KMS-11 (cell line): ENCODE measurements around the gene RASL12.

Experiments used
- H2AFZ ChIP-seq: fragments of 200-600 bp; sonication (generic); 2 replicates; pipeline ENCODE4 v1.6.1; 2016; ENCODE audit warnings: antibody characterized with exemption, mixed run types, low read depth
- H3K27ac ChIP-seq: fragments of 200-600 bp; sonication (generic); 2 replicates; pipeline ENCODE4 v1.6.1; 2016; ENCODE audit warnings: mild to moderate bottlenecking, mixed run types
- H3K27me3 ChIP-seq: fragments of 200-600 bp; sonication (generic); 2 replicates; pipeline ENCODE4 v1.6.1; 2017; ENCODE audit warnings: mild to moderate bottlenecking, low read depth, mixed run types, moderate library complexity; ENCODE audit not compliant: insufficient read depth
- H3K36me3 ChIP-seq: fragments of 200-600 bp; sonication (generic); 2 replicates; pipeline ENCODE4 v1.6.1; 2017; ENCODE audit warnings: mild to moderate bottlenecking, mixed run types; ENCODE audit not compliant: insufficient read depth
- H3K4me1 ChIP-seq: fragments of 200-600 bp; sonication (generic); 2 replicates; pipeline ENCODE4 v1.6.1; 2016; ENCODE audit warnings: mild to moderate bottlenecking, low read depth, mixed run types; ENCODE audit not compliant: poor library complexity, severe bottlenecking
- H3K4me2 ChIP-seq: fragments of 200-600 bp; sonication (generic); 2 replicates; pipeline ENCODE4 v1.7.0; 2016; ENCODE audit warnings: mild to moderate bottlenecking, mixed run types
- H3K4me3 ChIP-seq: fragments of 200-600 bp; sonication (generic); IDR thresholded peaks from 2 replicates; pipeline ENCODE4 v1.6.1; 2017; ENCODE audit warnings: low read depth, low read length, mixed read lengths; ENCODE audit not compliant: insufficient read depth
- H3K79me2 ChIP-seq: fragments of 200-600 bp; sonication (generic); 2 replicates; pipeline ENCODE4 v1.6.1; 2016; ENCODE audit warnings: low read depth, mixed run types; ENCODE audit not compliant: insufficient read depth
- H3K9ac ChIP-seq: fragments of 200-600 bp; sonication (generic); 2 replicates; pipeline ENCODE4 v1.6.1; 2016; ENCODE audit warnings: mild to moderate bottlenecking, mixed run types
- H4K20me1 ChIP-seq: fragments of 200-600 bp; sonication (generic); 2 replicates; pipeline ENCODE4 v1.6.1; 2016; ENCODE audit warnings: mild to moderate bottlenecking, mixed run types; ENCODE audit not compliant: insufficient read depth
- CTCF ChIP-seq: fragments of 200-600 bp; sonication (generic); conservative IDR thresholded peaks from 2 replicates; pipeline ENCODE4 v1.6.1; 2017; ENCODE audit warnings: low read depth, mild to moderate bottlenecking, antibody characterized with exemption, low read length, moderate library complexity, mixed read lengths

Gene RASL12

GRCh38 chr15:65051266-65051665, 16.5 kb downstream of the RASL12 start:
- no peaks in the 10 kb centered on the region for H4K20me1 ChIP-seq
- H3K36me3 ChIP-seq, result no peaks in the 10 kb centered on the region
- H3K9ac ChIP-seq, result no peak overlapping the region
- H3K79me2 ChIP-seq, result no peaks in the 10 kb centered on the region
- no peak for TF ChIP-seq CTCF
- H3K4me1 ChIP-seq, result peaks cover 28% of the 10 kb centered on the region
- no peak overlapping the region for H3K27ac ChIP-seq
- H3K27me3 ChIP-seq, result no peaks in the 10 kb centered on the region
- no peak overlapping the region for H3K4me3 ChIP-seq
- no peak overlapping the region for H2AFZ ChIP-seq
- no peak overlapping the region for H3K4me2 ChIP-seq

DNA sequence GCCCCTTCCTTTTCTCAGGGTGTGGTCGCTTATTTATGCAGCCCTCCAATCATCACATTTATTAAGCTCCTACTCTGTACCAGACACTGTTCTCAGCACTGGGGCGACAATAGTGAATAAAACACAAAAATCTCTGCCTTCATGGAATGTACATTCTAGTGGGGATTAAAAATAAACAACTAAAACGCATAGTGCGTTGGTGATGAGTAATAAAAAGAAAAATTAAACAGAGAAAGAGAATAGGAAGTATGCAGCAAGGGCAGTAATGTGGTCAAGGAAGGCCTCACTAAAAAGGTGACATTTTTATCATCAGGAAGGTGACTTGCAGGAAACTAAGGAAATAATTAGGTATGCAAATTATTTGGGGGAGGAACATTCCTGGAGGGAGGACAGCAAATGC, 17.5 kb downstream of the RASL12 start:
- H3K4me2 ChIP-seq, result peak overlapping the region; percentile 58; the same call in 1 of the 2 replicates
- no peak overlapping the region for H3K9ac ChIP-seq

DNA sequence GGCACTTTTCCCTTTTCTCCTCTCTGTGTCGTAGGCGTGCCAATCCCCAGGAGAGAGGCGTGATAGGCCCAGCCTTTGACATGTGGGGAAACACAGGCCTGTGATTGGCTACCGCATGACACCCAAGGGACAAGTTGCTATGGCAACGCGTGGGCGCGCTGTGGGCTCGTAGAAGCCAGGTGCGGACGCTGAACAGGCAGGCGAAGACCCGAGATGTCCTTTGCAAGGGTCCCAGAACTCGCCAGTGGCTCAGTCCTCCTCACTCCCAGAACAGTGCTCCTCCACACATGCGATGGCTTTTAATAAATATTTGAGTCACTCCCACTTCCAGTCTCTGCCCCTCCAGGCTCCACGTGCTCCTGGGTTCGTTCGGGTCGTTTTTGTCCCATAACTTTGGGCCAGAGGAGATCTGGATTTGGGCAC, 18.4 kb downstream of the RASL12 start:
- Histone ChIP-seq H3K4me3 (no peak overlapping the region), H3K36me3 (no peaks in the 10 kb centered on the region), H3K4me2 (peak overlapping the region; percentile 58), H4K20me1 (no peaks in the 10 kb centered on the region), H3K9ac (peak overlapping the region; percentile 32; the same call in 1 of the 2 replicates), H3K27me3 (no peaks in the 10 kb centered on the region), H3K79me2 (no peaks in the 10 kb centered on the region), H3K4me1 (peaks cover 24% of the 10 kb centered on the region), H3K27ac (no peak overlapping the region), H2AFZ (peak overlapping the region; percentile 66; the same call in 1 of the 2 replicates)
- no peak for TF ChIP-seq CTCF

More for the DNA sequence above, 17.5 kb downstream of the RASL12 start:
- Histone ChIP-seq H3K4me3 (no peak overlapping the region), H3K27me3 (no peaks in the 10 kb centered on the region), H3K36me3 (no peaks in the 10 kb centered on the region), H4K20me1 (no peaks in the 10 kb centered on the region), H3K4me1 (peaks cover 24% of the 10 kb centered on the region), H3K79me2 (no peaks in the 10 kb centered on the region), H2AFZ (no peak overlapping the region), H3K27ac (no peak overlapping the region)
- no peak for TF ChIP-seq CTCF

- no peaks in the 10 kb centered on the region for H4K20me1 ChIP-seq
- H3K4me2 ChIP-seq, result no peak overlapping the region
- H3K9ac ChIP-seq, result no peak overlapping the region
- H3K27ac ChIP-seq, result no peak overlapping the region
- H3K4me1 ChIP-seq, result peaks cover 22% of the 10 kb centered on the region
- no peaks in the 10 kb centered on the region for H3K36me3 ChIP-seq
- no peaks in the 10 kb centered on the region for H3K79me2 ChIP-seq
- no peaks in the 10 kb centered on the region for H3K27me3 ChIP-seq
- TF ChIP-seq CTCF, result no peak
- H3K4me3 ChIP-seq, result no peak overlapping the region
- no peak overlapping the region for H2AFZ ChIP-seq
Observed at GRCh38 chr15:65048241-65048640, 19.6 kb downstream of the RASL12 start.
